Bronchial smooth muscle cell (primary cell): Measurements from ENCODE around the gene HSPB6. TPM values are rescaled to one million over a fixed set of nuclear protein-coding genes. Genes with fewer than 3 reads are reported as not detected.

Experiments
- total RNA-seq: library from RNA; depleted of rRNA; stranded (reverse); fragments of >200 nt; gene quantifications from 2 replicates; pipeline ENCODE4 v1.2.1, GENCODE V29; 2014

The HSPB6 gene
- 96.5 and 248 TPM in 2 replicates for total RNA-seq

DNA sequence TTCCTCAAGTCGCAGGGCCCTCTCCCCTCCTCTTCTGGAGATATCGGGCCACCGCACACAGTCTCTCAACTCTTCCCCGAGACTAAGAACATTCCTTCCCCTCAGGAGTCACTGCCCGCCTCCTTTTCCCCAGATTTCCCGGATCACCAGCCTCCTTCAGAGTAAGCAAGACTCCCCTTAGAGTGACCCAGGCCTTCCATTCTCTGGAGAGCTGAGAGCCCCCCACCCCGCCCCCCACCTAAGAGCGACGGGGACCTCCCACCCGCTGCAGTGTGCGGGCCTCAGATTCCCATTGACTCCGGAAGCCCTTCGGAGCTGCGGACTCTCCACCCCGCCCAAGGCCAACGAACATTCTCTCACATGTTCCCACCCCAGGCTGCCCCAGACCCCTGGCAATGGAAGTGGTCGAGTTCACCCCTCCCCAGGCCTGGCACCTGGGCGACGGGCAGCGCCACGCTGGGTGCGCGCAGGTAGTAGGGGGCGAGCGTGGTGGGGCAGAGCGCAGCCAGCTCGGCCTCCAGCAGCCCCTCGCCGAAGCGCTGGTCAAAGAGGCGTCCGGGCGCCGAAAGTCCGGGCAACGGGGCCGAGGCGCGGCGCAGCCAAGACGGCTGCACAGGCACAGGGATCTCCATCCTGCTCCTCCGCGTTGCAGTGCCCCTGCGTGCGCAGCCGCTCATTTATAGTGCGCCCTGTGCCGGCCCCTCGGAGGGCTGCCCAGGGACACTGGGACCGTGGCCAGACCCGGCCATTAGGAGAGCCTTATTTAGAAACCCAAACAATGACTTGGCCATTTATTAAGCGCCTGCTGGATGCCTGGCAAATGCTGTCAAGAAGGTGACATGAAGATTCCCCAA is at the start of gene HSPB6:
Gene HSPB6 (minus strand): TSS at position 653 of the 854 bp plus-strand sequence. CDS start 21 bp downstream, at position 632.

GRCh38 chr19:35775298-35776101 is 18.7 kb upstream of the HSPB6 start, which contains the start of gene ARHGAP33:
Gene ARHGAP33, plus strand, starts transcription at chr19:35775564. Its CDS starts 95 bp downstream, at chr19:35775659.

DNA sequence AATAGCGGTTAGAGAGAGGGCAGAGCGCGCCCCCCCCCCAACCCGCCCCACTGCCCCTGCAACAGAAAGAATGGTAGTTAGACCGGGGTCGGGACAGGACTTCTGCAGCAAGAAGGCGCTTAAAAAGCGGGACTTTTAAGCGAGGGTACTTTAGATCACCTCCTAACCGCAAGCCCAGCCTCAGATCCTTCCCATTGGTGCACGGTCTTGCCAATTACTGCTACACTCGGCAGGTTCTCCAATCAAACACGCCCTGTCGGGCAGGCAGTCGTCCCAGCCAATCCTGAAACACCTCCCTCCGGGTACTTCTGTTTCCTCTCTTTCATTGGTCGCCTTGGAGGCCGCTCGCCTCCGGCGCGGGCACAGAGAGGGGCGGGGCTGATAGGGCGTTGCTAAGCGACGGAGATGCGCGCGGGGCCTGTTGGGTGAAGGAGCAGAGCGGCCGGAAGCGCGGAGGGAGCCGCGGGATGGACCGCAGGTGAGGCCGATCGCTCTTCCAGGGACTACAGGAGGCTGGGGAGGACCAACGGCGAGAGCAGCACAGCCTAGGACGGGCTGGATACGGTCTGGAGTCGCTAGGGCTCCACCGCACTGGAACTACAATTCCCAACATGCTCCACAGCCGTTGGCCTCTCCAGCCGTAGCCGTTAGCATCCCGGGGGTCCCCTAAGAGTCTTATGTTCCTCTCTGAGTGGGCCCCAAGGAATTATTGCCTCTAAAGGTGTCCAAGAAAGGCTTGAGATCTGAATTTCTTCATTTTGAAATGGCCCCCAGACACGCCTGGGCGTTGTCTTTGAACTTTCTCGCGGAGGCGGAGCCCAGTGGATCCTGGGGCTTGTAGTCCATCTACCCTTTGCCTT is 1.1 kb upstream of the HSPB6 start, which contains the start of gene PROSER3:
Gene PROSER3 (plus strand): TSS at position 428 of the 860 bp plus-strand sequence. CDS start 40 bp downstream, at position 468.

GRCh38 chr19:35748106-35749020 is 8.5 kb downstream of the HSPB6 start, which contains the start of gene LIN37:
Gene LIN37, plus strand, starts transcription at chr19:35748576. Its CDS starts 149 bp downstream, at chr19:35748725.

GRCh38 chr19:35745328-35746086 is 11.3 kb downstream of the HSPB6 start, which contains the start of the genes PSENEN and U2AF1L4:
Gene PSENEN, plus strand, starts transcription at chr19:35745651. Its CDS starts 280 bp downstream, at chr19:35745931.
Gene U2AF1L4, minus strand, starts transcription at chr19:35745418. Its CDS starts 27 bp downstream, at chr19:35745391.

GRCh38 chr19:35742121-35742724 is 14.6 kb downstream of the HSPB6 start, which contains the start of gene IGFLR1:
Gene IGFLR1, minus strand, starts transcription at chr19:35742452. Its CDS starts 1,272 bp downstream, at chr19:35741180.

DNA sequence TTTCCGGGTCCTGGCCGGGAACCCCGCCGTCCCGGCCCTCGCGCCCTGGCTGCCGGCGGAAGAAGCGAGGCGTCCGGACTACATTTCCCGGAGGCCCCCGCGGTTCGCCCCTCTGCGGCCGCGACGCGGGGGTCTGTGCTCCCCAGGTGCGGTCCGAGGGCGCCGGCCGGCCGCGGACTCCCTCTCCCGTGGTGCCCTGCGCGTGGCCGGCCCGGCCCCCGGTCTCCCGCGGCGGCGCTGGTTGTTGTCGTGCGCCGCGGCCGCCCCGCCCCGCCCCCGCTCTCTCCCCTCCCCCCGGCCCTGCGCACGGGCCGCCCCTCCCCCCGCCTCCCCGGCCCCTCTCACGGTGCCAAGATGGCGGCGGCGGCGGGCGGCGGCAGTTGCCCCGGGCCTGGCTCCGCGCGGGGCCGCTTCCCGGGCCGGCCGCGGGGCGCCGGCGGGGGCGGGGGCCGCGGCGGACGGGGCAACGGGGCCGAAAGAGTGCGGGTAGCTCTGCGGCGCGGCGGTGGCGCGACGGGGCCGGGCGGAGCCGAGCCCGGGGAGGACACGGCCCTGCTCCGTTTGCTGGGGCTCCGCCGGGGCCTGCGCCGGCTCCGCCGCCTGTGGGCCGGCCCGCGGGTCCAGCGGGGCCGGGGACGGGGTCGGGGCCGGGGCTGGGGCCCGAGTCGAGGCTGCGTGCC is 39.0 kb downstream of the HSPB6 start, which contains the start of gene KMT2B:
Gene KMT2B (plus strand): TSS at position 339 of the 680 bp plus-strand sequence. CDS start 16 bp downstream, at position 355.

Other genes starting within 250 kb of the HSPB6 start
- 6.6 and 8.4 TPM in 2 replicates for gene DMKN, start 243.4 kb downstream of the HSPB6 start, total RNA-seq
- gene SBSN, start 228.7 kb downstream of the HSPB6 start, total RNA-seq, result 4.7 and 5.2 TPM in 2 replicates
- not detected in 2 replicates for gene GAPDHS, start 223.6 kb downstream of the HSPB6 start, total RNA-seq
- 79.0 and 82.8 TPM in 2 replicates for gene TMEM147, start 211.4 kb downstream of the HSPB6 start, total RNA-seq
- gene ATP4A, start 193.4 kb downstream of the HSPB6 start, total RNA-seq, result not detected in 2 replicates
- gene PMIS2, start 170.9 kb downstream of the HSPB6 start, total RNA-seq, result not detected in 2 replicates
- gene HAUS5, start 144.3 kb downstream of the HSPB6 start, total RNA-seq, result 3.7 and 3.8 TPM in 2 replicates
- 19.0 and 29.5 TPM in 2 replicates for gene RBM42, start 128.0 kb downstream of the HSPB6 start, total RNA-seq
- gene ETV2, start 115.3 kb downstream of the HSPB6 start, total RNA-seq, result 0.17 and 0.63 TPM in 2 replicates
- gene COX6B1, start 108.7 kb downstream of the HSPB6 start, total RNA-seq, result 531 and 566 TPM in 2 replicates
- gene UPK1A, start 90.5 kb downstream of the HSPB6 start, total RNA-seq, result not detected in 2 replicates
- gene ZBTB32, start 52.5 kb downstream of the HSPB6 start, total RNA-seq, result not detected in 2 replicates
- gene KMT2B, start 39.0 kb downstream of the HSPB6 start, total RNA-seq, result 2.7 and 6.8 TPM in 2 replicates
- gene IGFLR1, start 14.6 kb downstream of the HSPB6 start, total RNA-seq, result 0.32 and 0.77 TPM in 2 replicates
- gene U2AF1L4, start 11.6 kb downstream of the HSPB6 start, total RNA-seq, result 10.7 and 10.9 TPM in 2 replicates
- gene PSENEN, start 11.4 kb downstream of the HSPB6 start, total RNA-seq, result 9.1 and 11.3 TPM in 2 replicates
- gene LIN37, start 8.5 kb downstream of the HSPB6 start, total RNA-seq, result 11.2 and 11.8 TPM in 2 replicates
- 2.9 and 3.2 TPM in 2 replicates for gene PROSER3, start 1.1 kb upstream of the HSPB6 start, total RNA-seq
- gene ARHGAP33, start 18.5 kb upstream of the HSPB6 start, total RNA-seq, result 5.0 and 7.9 TPM in 2 replicates
- not detected in 2 replicates for gene PRODH2, start 55.8 kb upstream of the HSPB6 start, total RNA-seq
- 0.16 TPM in 1 of 2 replicates, not detected in the other for gene NPHS1, start 95.5 kb upstream of the HSPB6 start, total RNA-seq
- 0.09 TPM in 1 of 2 replicates, not detected in the other for gene KIRREL2, start 99.9 kb upstream of the HSPB6 start, total RNA-seq
- 6.0 and 11.0 TPM in 2 replicates for gene APLP1, start 111.5 kb upstream of the HSPB6 start, total RNA-seq
- 2.2 and 4.9 TPM in 2 replicates for gene NFKBID, start 143.5 kb upstream of the HSPB6 start, total RNA-seq
- gene HCST, start 145.5 kb upstream of the HSPB6 start, total RNA-seq, result 2.5 and 3.2 TPM in 2 replicates
- not detected in 2 replicates for gene TYROBP, start 151.3 kb upstream of the HSPB6 start, total RNA-seq
- 1.4 and 1.6 TPM in 2 replicates for gene LRFN3, start 179.3 kb upstream of the HSPB6 start, total RNA-seq
- gene SDHAF1, start 238.2 kb upstream of the HSPB6 start, total RNA-seq, result 10.5 and 11.5 TPM in 2 replicates